GM10248 (cell line): Measurements from ENCODE around the gene ZC3H15.

Source experiments
- CTCF ChIA-PET: fragments of 300-600 bp; sonication (Branson Sonifier 250); formaldehyde crosslinking; extraction: SDS; loops from one replicate; lab custom pipeline; 2021; ENCODE audit warnings: antibody characterized with exemption; lab: Yijun Ruan, JAX
- POLR2A ChIA-PET: fragments of 350-650 bp; sonication (Branson Sonifier 250); formaldehyde crosslinking; extraction: SDS; loops from one replicate; lab custom pipeline; 2020; ENCODE audit warnings: antibody characterized with exemption; lab: Yijun Ruan, JAX
- DNase-seq: peaks from one replicate; pipeline ENCODE4 v3.0.0; 2012; ENCODE audit errors: extremely low spot score
- TF ChIP-seq, protein P1 (sequence below): IDR thresholded peaks from 2 replicates; pipeline ENCODE4 v1.5.1; 2012; ENCODE audit warnings: mild to moderate bottlenecking, low read depth; ENCODE audit errors: extremely low read depth, missing control alignments, control extremely low read depth

ZC3H15 gene

GRCh38 chr2:186503827-186504606, 18.0 kb downstream of the ZC3H15 start:
- DNase-seq: peak; percentile 15
- CTCF ChIA-PET: interaction anchor here (0.6 to 5.4 kb wide), 20 partner anchors 8 to 944 kb away, joined by 3 to 80 read pairs (median 4); partner anchors contain the start of genes CALCRL and ITGAV
- TF ChIP-seq, protein P1, sequence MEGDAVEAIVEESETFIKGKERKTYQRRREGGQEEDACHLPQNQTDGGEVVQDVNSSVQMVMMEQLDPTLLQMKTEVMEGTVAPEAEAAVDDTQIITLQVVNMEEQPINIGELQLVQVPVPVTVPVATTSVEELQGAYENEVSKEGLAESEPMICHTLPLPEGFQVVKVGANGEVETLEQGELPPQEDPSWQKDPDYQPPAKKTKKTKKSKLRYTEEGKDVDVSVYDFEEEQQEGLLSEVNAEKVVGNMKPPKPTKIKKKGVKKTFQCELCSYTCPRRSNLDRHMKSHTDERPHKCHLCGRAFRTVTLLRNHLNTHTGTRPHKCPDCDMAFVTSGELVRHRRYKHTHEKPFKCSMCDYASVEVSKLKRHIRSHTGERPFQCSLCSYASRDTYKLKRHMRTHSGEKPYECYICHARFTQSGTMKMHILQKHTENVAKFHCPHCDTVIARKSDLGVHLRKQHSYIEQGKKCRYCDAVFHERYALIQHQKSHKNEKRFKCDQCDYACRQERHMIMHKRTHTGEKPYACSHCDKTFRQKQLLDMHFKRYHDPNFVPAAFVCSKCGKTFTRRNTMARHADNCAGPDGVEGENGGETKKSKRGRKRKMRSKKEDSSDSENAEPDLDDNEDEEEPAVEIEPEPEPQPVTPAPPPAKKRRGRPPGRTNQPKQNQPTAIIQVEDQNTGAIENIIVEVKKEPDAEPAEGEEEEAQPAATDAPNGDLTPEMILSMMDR: peak; percentile 39
- POLR2A ChIA-PET: interaction anchor here (0.6 kb wide), 1 partner anchor 27 kb away, joined by 3 read pairs; no protein-coding TSS in a partner anchor

- CTCF ChIA-PET: interaction anchor here (1.0 to 1.6 kb wide), 5 partner anchors 11 to 135 kb away, joined by 3 to 5 read pairs (median 4); no protein-coding TSS in a partner anchor
- DNase-seq: no peak
- POLR2A ChIA-PET: no interaction called here
- TF ChIP-seq, protein P1: no peak
These were observed 22.2 kb downstream of the ZC3H15 start for GRCh38 chr2:186508263-186508662.

DNA sequence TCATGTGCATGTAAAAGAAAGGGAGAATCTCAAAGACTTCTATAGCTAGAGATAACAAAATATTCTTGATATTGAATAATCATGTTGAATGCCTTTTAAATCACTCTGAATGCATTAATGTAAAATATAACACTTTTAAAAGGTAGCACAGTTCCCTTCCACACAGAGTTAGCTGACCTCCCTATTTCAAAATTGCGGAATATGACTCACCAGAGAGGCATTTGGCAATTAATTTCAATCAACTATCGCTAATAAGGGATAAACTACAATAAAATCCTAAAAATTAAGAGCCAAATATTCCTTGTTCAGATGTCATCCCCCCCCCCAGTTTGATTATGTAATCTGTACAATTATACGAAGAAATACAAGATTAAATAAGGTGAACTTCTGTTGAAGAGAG, 29.3 kb downstream of the ZC3H15 start:
- DNase-seq: no peak
- TF ChIP-seq, protein P1: no peak

GRCh38 chr2:186516396-186516795, 30.3 kb downstream of the ZC3H15 start:
- ChIA-PET POLR2A (no interaction called here), CTCF (interaction anchor here (1.8 to 3.4 kb wide), 2 partner anchors 12 to 17 kb away, joined by 6 to 18 read pairs; no protein-coding TSS in a partner anchor)
- TF ChIP-seq, protein P1: no peak

More for the DNA sequence above, 29.3 kb downstream of the ZC3H15 start:
- ChIA-PET POLR2A (no interaction called here), CTCF (interaction anchor here (3.4 kb wide), 1 partner anchor 11 kb away, joined by 18 read pairs; no protein-coding TSS in a partner anchor)

DNA sequence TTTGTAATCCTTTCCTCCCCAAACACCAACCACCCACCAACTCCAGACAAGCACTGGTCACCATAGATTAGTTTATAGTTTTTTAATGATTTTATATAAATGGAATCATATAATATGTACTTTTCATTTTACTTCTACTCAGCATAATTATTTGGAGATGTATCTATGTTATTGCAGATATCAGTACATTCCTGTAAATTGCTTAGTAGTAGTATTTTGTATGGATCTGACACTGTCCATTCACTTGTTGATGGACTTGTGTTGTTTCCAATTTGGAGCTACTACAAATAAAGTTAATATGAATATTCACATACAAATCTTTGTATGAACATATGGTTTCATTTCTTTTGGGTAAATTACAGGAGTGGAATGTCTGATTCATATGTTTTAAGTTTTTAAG, 31.0 kb downstream of the ZC3H15 start:
- ChIA-PET POLR2A (no interaction called here), CTCF (interaction anchor here (1.8 to 3.4 kb wide), 3 partner anchors 10 to 18 kb away, joined by 4 to 18 read pairs (median 6); no protein-coding TSS in a partner anchor)
- TF ChIP-seq, protein P1: no peak
- DNase-seq: no peak

More at GRCh38 chr2:186516396-186516795, 30.3 kb downstream of the ZC3H15 start:
- DNase-seq: no peak

DNA sequence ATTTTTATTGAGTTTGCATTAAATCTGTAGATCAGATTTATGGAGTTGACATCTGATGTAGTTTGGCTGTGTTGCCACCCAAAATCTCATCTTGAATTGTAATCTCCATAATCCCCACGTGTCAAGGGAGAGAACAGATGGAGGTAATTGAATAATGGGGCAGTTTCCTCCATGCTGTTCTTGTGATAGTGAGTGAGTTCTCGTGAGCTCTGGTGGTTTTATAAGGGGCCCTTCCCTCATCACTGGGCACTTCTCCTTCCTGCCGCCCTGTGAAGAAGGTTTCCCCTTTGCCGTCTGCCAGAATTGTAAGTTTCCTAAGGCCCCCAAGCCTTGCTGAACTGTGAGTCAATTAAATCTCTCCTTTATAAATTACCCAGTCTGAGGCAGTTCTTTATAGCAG, 32.2 kb downstream of the ZC3H15 start:
- ChIA-PET CTCF (interaction anchor here (1.8 to 3.4 kb wide), 4 partner anchors 11 to 123 kb away, joined by 4 to 18 read pairs (median 6); no protein-coding TSS in a partner anchor), POLR2A (no interaction called here)
- TF ChIP-seq, protein P1: no peak
- DNase-seq: no peak
